Subcutaneous abdominal adipose tissue (tissue), 5 donors: Measurements from ENCODE around the gene CEP120.

Experiments
- H3K27ac ChIP-seq: one replicate; pipeline ENCODE4 v1.7.0; 2013; ENCODE audit warnings: low read depth, mild to moderate bottlenecking, inconsistent platforms, low read length, moderate library complexity
- H3K27me3 ChIP-seq, 5 donors: one replicate each; pipeline ENCODE4 v1.7.0; 2013; ENCODE audit warnings: low read length in 5 of 5, inconsistent platforms in 1 of 5; ENCODE audit not compliant: control insufficient read depth in 5 of 5, insufficient read depth in 4 of 5
- H3K36me3 ChIP-seq, 5 donors: one replicate each; pipeline ENCODE4 v1.7.0; 2013; ENCODE audit warnings: low read length in 5 of 5; ENCODE audit not compliant: control insufficient read depth in 5 of 5, insufficient read depth in 5 of 5
- H3K4me1 ChIP-seq, 5 donors: one replicate each; pipeline ENCODE4 v1.7.0; 2013; ENCODE audit warnings: low read length in 5 of 5, mild to moderate bottlenecking in 3 of 5, moderate library complexity in 1 of 5; ENCODE audit not compliant: control insufficient read depth in 5 of 5, insufficient read depth in 5 of 5
- H3K4me3 ChIP-seq, 5 donors: one replicate each; pipeline ENCODE4 v1.7.0; 2013; ENCODE audit warnings: low read length in 5 of 5, low read depth in 1 of 5
- H3K9ac ChIP-seq, 5 donors: one replicate each; pipeline ENCODE4 v1.7.0; 2013; ENCODE audit warnings: low read length in 5 of 5, mild to moderate bottlenecking in 4 of 5, moderate library complexity in 3 of 5
- H3K9me3 ChIP-seq, 5 donors: one replicate each; pipeline ENCODE4 v1.7.0; 2013; ENCODE audit warnings: low read length in 5 of 5; ENCODE audit not compliant: control insufficient read depth in 5 of 5
- donor health status: healthy.
- donor health status: healthy.
- donor health status: healthy.
- donor health status: healthy.
- donor health status: healthy.

Gene CEP120

DNA sequence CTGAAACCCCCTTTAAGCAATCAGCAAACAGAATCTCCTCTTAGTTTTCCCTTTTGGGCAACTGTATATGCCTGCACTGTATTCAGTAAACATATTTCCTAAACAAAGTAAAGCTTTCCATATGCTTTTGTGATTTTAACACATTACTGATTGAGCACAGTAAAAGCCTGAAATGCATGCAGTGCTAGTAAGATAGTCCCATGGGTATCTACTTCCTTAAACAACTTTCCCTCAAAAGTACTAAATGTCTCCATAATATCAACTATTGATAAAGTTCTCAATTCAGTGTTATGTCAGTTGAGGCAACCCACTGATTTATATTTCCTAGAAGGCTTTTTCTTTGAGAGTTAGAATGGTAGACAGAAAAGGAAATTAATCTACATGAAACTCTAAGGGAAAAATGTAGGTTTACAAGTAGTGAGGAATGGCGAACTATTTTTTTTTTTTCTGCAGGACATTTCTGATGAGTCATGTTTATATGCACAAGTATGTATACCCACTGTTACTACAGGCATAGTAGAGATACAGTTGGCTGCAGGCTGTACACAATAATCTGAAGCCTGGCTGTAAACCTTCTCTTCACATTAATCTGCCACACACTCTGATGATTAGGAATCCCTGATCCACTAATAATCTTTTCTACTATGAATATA lies 31.2 kb upstream of the CEP120 start:
- Histone ChIP-seq H3K27ac (no peak overlapping the region), H3K9me3 (no peaks in the 10 kb centered on the region), H3K27me3 (no peaks in the 10 kb centered on the region), H3K4me3 (no peak overlapping the region), H3K36me3 (no peaks in the 10 kb centered on the region), H3K4me1 (peaks cover 0 to 18% (median 5%) of the 10 kb centered on the region in 5 donors), H3K9ac (no peak overlapping the region)

DNA sequence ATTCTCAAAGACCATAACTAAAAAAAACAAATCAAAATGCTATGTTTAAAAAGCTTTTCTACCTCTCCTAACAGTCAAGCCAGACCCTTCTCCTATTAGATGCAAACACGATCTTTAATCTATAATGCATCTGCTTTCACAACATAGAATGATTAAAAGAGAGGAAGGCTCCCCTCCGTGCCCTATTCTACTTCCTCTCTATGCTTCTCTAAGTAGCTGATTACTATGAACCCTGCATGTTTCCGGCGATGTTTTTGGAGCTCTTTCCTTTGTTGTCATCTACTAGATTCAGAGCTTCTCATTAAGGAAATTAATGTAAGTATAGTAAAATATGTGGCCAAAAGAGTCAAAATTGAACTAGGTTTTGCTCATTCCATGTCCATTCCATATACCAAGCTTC lies 29.2 kb upstream of the CEP120 start:
- Histone ChIP-seq H3K4me1 (peaks cover 0 to 20% (median 5%) of the 10 kb centered on the region in 5 donors), H3K4me3 (no peak overlapping the region), H3K27ac (no peak overlapping the region), H3K9me3 (no peaks in the 10 kb centered on the region), H3K9ac (no peak overlapping the region), H3K36me3 (no peaks in the 10 kb centered on the region), H3K27me3 (no peaks in the 10 kb centered on the region)

DNA sequence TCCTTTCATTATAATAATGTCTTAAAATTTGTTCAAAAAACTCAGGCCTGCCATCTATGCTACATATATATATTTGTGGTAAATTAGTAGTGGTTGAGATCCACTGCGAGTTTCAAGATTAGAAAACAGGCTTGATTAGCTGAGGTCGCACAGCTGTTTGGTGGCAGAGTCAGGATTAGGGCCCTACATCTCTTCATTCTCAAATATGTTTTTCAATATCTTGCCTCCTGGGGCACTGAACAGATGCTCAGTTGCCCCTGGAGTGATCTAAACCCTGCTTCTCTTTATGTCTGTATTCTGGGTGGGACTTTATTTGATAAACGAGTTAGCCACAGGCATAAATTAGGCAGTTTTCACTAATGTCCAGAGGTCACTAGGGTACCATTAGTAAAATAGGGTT lies 27.8 kb upstream of the CEP120 start:
- Histone ChIP-seq H3K36me3 (no peaks in the 10 kb centered on the region), H3K27me3 (no peaks in the 10 kb centered on the region), H3K4me1 (peaks cover 0 to 19% (median 5%) of the 10 kb centered on the region in 5 donors), H3K9ac (no peak overlapping the region), H3K27ac (no peak overlapping the region), H3K9me3 (no peaks in the 10 kb centered on the region), H3K4me3 (no peak overlapping the region)

DNA sequence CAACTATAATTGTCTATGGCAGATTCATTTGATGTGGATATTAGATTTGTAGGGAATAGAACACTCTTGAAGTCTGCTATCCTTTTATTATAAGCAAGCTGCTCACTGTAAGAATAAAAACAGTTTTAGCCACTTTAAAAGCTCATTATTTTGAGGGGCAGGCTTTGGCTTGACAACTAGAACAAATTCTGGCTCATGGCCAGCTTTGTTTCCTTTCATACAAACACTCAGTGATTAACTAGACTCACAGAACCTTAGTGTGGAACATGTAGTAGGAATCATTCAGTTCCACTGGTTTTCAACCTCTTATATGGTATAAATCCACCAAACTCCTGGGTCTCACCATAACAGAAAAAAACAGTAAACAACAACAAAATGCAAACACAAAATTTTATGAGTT lies 27.4 kb upstream of the CEP120 start:
- no peak overlapping the region for H3K27ac ChIP-seq
- H3K9ac ChIP-seq = no peak overlapping the region
- no peaks in the 10 kb centered on the region for H3K36me3 ChIP-seq
- no peak overlapping the region for H3K4me3 ChIP-seq
- no peaks in the 10 kb centered on the region for H3K27me3 ChIP-seq
- H3K4me1 ChIP-seq = peaks cover 0 to 15% (median 3%) of the 10 kb centered on the region in 5 donors
- H3K9me3 ChIP-seq = no peaks in the 10 kb centered on the region

DNA sequence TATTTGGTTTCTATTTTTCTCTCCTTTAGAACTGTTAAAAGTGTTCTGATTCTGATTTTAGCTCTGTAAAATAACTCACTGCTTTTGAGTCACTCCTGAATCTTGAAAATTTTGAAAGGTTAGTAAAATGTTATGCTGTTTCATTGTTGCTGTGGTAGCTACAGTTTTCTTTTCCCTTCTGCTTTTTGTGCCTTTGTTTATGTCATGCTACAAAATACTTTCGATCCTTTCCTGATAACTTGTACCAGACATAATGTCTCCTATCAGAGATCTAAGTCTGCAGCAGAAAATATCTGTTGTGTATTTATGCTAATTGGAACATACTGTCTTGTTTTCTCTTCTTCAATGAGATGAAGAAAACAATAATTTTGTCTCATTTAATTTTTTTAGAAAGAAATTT lies 26.9 kb upstream of the CEP120 start:
- H3K9ac ChIP-seq = no peak overlapping the region
- no peaks in the 10 kb centered on the region for H3K36me3 ChIP-seq
- no peaks in the 10 kb centered on the region for H3K27me3 ChIP-seq
- H3K4me3 ChIP-seq = no peak overlapping the region
- no peaks in the 10 kb centered on the region for H3K9me3 ChIP-seq
- peaks cover 0 to 14% (median 0%) of the 10 kb centered on the region in 5 donors for H3K4me1 ChIP-seq
- no peak overlapping the region for H3K27ac ChIP-seq

DNA sequence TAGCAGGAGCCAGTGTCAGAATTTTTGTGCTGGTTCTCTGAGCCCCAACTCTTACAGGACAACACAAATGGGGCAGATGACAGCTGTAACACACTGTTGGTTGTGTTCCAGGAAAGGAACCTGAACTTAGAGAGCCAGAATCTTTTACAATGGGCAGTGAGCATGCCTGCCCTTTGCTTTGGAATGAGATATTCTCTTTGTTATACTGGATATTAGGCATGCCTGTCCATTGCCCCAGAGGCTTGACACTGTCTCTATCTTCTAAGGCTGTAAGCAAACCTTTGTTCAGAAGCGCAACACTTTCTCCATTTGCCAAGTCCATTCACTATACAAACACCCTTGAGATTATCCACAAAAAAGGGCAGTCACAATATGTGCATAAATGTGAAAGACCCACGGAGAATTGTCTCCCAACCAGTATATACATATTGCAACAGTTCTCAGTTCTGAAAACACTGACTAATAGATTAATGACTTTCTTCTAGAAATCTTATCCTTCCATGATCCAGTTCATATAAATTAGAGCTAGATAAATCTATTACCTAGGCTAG lies 26.3 kb upstream of the CEP120 start:
- H3K4me1 ChIP-seq = peaks cover 0 to 14% (median 0%) of the 10 kb centered on the region in 5 donors

DNA sequence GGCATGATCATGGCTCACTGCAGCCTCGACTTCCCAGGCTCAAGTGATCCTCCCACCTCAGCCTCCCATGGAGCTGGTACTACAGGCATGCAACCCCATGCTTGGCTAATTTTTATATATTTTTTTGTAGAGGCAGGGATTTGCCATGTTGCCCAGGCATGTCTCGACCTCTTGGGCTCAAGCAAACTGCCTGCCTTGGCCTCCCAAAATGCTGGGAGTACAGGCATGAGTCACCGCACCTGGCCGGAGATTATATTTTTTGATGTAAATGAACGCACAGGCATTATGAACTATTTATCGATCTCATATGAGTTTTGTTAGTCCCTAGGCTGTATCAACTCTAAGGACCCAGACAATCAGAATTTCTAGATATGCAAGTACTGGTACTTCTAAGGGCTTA lies 25.5 kb upstream of the CEP120 start:
- H3K36me3 ChIP-seq = no peaks in the 10 kb centered on the region
- H3K4me3 ChIP-seq = no peak overlapping the region
- H3K4me1 ChIP-seq = peaks cover 0 to 14% (median 0%) of the 10 kb centered on the region in 5 donors
- no peak overlapping the region for H3K27ac ChIP-seq
- no peak overlapping the region for H3K9ac ChIP-seq
- H3K9me3 ChIP-seq = no peaks in the 10 kb centered on the region
- H3K27me3 ChIP-seq = no peaks in the 10 kb centered on the region

More for the DNA sequence above, 26.3 kb upstream of the CEP120 start:
- H3K36me3 ChIP-seq = no peaks in the 10 kb centered on the region
- H3K4me3 ChIP-seq = no peak overlapping the region
- no peak overlapping the region for H3K27ac ChIP-seq
- H3K27me3 ChIP-seq = no peaks in the 10 kb centered on the region
- H3K9me3 ChIP-seq = no peaks in the 10 kb centered on the region
- H3K9ac ChIP-seq = no peak overlapping the region

DNA sequence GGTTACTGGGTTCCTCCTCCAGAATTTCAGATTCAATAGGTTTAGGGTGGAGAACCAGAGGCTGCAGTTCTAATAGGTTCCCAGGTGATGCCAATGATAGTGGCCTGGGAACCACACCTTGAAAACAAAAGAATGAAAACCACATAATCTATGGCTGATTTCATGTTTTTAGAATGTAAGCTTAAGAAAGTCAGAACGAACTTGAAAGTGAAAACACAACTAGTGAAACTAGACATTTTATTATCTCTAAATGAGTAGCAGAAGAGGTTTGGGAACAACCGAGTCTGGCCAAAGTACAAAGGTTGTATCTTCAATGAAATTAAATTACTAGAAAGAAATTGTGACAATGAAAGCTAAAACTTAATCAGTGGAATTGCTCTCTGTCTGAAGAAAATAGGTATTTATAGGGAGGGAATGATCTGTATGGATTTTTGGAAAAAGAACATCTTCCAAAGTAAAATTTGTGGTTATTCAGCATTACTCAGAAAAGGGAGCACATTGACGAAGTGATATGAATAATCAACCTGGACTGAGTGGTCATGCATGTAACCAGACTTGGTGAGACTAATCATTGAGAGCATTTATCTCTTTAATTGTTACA lies 24.9 kb upstream of the CEP120 start:
- Histone ChIP-seq H3K9ac (no peak overlapping the region), H3K9me3 (no peaks in the 10 kb centered on the region), H3K27ac (no peak overlapping the region), H3K4me1 (peaks cover 0 to 14% (median 0%) of the 10 kb centered on the region in 5 donors), H3K4me3 (no peak overlapping the region), H3K27me3 (no peaks in the 10 kb centered on the region), H3K36me3 (no peaks in the 10 kb centered on the region)

DNA sequence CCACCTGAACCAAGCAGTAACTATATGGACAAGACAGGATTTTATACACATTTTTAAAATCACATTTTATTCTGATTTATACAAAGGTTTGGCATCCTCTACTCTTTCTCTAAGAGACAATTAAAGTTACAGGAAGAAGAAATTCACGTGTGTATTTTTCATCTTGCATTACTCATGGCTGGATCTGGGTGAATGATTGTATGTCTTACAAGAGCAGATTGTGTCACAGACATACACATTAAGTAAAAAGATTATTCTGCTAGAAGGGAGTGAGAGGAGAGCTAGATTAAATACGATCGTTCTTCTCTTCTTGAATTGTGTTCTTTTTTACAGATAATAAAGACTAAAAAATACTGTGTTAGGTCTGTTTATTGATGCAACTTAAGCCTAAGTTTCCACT lies 20.8 kb upstream of the CEP120 start:
- H3K9ac ChIP-seq = no peak overlapping the region
- no peak overlapping the region for H3K27ac ChIP-seq
- H3K36me3 ChIP-seq = no peaks in the 10 kb centered on the region
- H3K27me3 ChIP-seq = no peaks in the 10 kb centered on the region
- H3K4me3 ChIP-seq = no peak overlapping the region
- H3K9me3 ChIP-seq = no peaks in the 10 kb centered on the region
- no peaks in the 10 kb centered on the region for H3K4me1 ChIP-seq

DNA sequence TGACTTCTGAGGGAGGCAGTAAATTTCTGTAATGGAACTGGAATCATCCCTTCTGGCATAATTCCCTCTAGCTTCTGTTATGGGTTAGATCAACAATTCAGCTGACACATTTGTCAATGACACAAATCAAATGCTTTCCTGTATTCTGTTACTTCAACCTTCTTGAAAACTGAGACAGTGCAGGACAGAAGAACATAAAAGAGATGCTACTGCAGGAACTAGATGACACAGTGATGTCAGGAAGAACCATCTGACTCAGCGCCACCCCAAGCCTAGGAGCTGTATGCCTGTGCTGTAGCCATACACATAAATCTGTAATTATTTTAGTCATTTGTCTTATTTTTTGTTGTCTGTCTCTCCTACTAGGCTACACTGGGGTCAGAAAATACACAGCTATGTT lies 18.2 kb upstream of the CEP120 start:
- Histone ChIP-seq H3K4me1 (no peaks in the 10 kb centered on the region), H3K27ac (no peak overlapping the region), H3K9ac (no peak overlapping the region), H3K27me3 (no peaks in the 10 kb centered on the region), H3K4me3 (no peak overlapping the region), H3K36me3 (no peaks in the 10 kb centered on the region), H3K9me3 (no peaks in the 10 kb centered on the region)
